Vagina (tissue), 2 donors: Measurements from ENCODE around the gene HMX1. TPM values are rescaled to one million over a fixed set of nuclear protein-coding genes. Genes with fewer than 3 reads are reported as not detected.

ENCODE experiments used
- DNase-seq, 2 donors: peaks; one replicate each; pipeline ENCODE4 v3.0.0-alpha.2; 2017; ENCODE audit errors: extremely low spot score in 2 of 2
- H3K27ac ChIP-seq: fragments of 200-600 bp; sonication (generic); one replicate; pipeline ENCODE4 v1.5.1; 2019
- H3K27me3 ChIP-seq: fragments of 200-600 bp; sonication (generic); one replicate; pipeline ENCODE4 v1.5.1; 2019
- H3K36me3 ChIP-seq, 2 donors: fragments of 200-600 bp; sonication (generic); one replicate each; pipeline ENCODE4 v1.5.1; 2017 to 2019
- H3K4me1 ChIP-seq: fragments of 200-600 bp; sonication (generic); one replicate; pipeline ENCODE4 v1.5.1; 2019
- H3K4me3 ChIP-seq, 2 donors: fragments of 200-600 bp; sonication (generic); 1 replicate in 1 of 2; 2 replicates in 1 of 2; pipeline ENCODE4 v1.5.1; 2016 to 2019
- H3K9me3 ChIP-seq: fragments of 200-600 bp; sonication (generic); one replicate; pipeline ENCODE4 v1.5.1; 2019
- POLR2A ChIP-seq, 2 donors: fragments of 450-650 bp; IDR thresholded peaks; one replicate each; pipeline ENCODE4 v1.6.1; 2017; ENCODE audit warnings: antibody characterized with exemption in 2 of 2, mild to moderate bottlenecking in 2 of 2, moderate library complexity in 2 of 2
- POLR2AphosphoS5 ChIP-seq, 2 donors: sonication (generic); formaldehyde crosslinking; IDR thresholded peaks; one replicate each; pipeline ENCODE4 v1.9.0; 2017; ENCODE audit warnings: antibody characterized with exemption in 2 of 2, mild to moderate bottlenecking in 2 of 2, low read depth in 1 of 2; ENCODE audit not compliant: insufficient read depth in 1 of 2
- intact Hi-C: fragments of 100-400 bp; cut with DNase I; formaldehyde crosslinking; loops from one replicate; pipeline ENCODE4 v1.15.1; 2023
- total RNA-seq: library from RNA; depleted of rRNA; stranded (reverse); fragments of >200 nt; gene quantifications from one replicate; pipeline ENCODE4 v1.2.3, GENCODE V29; 2016
- TF ChIP-seq, protein P1 (sequence below), 3 experiments: fragments of 450-650 bp in 2 of 3; fragments of 200-600 bp in 1 of 3; sonication (generic) in 1 of 3; IDR thresholded peaks; one replicate each; pipeline ENCODE4 v1.5.1; 2017 to 2019; ENCODE audit warnings: antibody characterized with exemption in 3 of 3, mild to moderate bottlenecking in 2 of 3, moderate library complexity in 2 of 3

HMX1 gene
- total RNA-seq, 1 donor from 2014 or later = not detected

DNA sequence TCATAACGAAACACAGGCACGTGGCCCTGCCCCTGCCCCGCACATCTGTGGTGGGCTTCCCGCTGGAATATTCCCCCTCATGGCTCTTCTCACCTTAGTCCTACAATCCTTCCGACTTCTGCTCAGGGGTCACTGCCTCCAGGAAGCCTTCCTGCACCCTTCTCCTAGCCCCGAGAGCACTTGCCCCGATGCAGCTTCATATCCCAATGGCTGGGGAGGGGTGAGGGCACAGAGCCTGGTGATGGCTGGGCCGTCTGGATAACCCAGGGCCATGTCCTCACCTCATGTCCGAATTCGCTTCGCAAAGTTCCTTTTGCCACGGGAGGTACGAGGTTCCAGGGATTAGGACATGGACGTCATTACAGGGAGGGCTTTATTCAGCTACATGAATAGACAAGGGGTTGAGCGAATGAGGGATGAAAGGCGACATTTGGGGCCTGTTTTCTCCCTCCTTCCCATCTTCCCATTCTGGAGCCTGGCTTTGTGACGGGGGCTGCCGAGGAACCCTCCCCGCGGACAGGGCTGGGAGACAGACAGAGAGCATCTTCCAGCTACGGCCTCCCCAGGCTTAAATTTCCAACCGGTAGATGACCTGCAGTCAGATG, 35.5 kb upstream of the HMX1 start:
- Histone ChIP-seq H3K27me3 (no peaks in the 10 kb centered on the region), H3K4me1 (no peaks in the 10 kb centered on the region)
- no peak for DNase-seq

GRCh38 chr4:8906668-8906970, 35.0 kb upstream of the HMX1 start:
- Histone ChIP-seq H3K27ac (no peak overlapping the region), H3K36me3 (no peaks in the 10 kb centered on the region), H3K27me3 (no peaks in the 10 kb centered on the region), H3K4me3 (no peak overlapping the region), H3K4me1 (no peaks in the 10 kb centered on the region), H3K9me3 (peaks cover 3% of the 10 kb centered on the region)
- no peak for TF ChIP-seq POLR2AphosphoS5 (IDR thresholded peaks at IDR 0.05; ENCODE audit: insufficient read depth in 1 of 2, low read depth in 1 of 2)
- TF ChIP-seq, protein P1, sequence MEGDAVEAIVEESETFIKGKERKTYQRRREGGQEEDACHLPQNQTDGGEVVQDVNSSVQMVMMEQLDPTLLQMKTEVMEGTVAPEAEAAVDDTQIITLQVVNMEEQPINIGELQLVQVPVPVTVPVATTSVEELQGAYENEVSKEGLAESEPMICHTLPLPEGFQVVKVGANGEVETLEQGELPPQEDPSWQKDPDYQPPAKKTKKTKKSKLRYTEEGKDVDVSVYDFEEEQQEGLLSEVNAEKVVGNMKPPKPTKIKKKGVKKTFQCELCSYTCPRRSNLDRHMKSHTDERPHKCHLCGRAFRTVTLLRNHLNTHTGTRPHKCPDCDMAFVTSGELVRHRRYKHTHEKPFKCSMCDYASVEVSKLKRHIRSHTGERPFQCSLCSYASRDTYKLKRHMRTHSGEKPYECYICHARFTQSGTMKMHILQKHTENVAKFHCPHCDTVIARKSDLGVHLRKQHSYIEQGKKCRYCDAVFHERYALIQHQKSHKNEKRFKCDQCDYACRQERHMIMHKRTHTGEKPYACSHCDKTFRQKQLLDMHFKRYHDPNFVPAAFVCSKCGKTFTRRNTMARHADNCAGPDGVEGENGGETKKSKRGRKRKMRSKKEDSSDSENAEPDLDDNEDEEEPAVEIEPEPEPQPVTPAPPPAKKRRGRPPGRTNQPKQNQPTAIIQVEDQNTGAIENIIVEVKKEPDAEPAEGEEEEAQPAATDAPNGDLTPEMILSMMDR (IDR thresholded peaks at IDR 0.05) = no peak
- no peak for TF ChIP-seq POLR2A (IDR thresholded peaks at IDR 0.05)
- intact Hi-C loops = no loop called here
- DNase-seq = no peak

More for the DNA sequence above, 35.5 kb upstream of the HMX1 start:
- Histone ChIP-seq H3K27ac (no peak overlapping the region), H3K9me3 (no peaks in the 10 kb centered on the region), H3K4me3 (no peak overlapping the region), H3K36me3 (no peaks in the 10 kb centered on the region)
- intact Hi-C loops = no loop called here
- TF ChIP-seq POLR2A (IDR thresholded peaks at IDR 0.05) (no peak), POLR2AphosphoS5 (IDR thresholded peaks at IDR 0.05; ENCODE audit: insufficient read depth in 1 of 2, low read depth in 1 of 2) (no peak)
- TF ChIP-seq, protein P1 (IDR thresholded peaks at IDR 0.05) = no peak

DNA sequence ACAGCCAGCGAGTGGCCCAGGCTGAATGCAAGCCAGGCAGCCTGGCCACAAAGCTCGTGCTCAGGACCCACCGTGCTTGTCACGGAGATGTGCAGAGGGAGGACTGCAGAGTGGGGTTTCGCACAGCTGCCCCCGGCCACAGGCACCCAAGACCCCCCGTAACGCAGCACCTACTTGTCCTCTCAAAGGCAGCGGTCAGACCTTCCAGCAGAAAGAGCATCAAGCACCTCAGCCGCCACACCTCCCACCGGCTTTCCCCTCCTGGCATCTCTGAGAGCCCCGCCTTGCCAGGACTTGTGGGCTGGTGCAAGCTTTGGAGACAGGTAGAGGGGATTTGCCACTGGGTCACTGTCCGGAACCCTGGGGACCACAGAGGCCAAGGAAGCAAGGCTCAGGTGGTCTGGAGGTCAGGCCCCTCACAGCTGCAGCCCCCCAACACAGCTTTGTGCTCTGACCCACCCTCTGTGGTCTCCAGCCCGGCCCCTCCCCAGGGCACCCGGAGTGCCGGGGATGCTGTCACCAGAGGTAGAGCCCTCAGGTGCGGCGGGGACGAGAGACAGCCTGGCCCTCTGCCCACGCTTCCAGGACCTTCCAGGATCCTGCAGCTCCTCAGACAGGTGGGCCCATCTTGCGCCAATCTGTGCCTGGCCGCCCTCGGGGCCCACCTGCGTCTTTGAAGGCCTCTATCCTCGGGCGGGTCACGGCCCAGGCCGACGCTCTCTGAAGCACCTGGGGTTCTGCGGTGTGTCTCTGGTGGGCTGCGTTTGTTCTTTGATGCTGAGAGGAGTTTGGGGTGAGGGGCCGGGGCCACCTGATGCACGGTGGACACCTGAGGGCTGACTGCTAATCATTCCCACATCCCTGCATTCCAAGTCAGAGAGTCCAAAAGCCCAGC, 34.4 kb upstream of the HMX1 start:
- H3K4me1 ChIP-seq = no peaks in the 10 kb centered on the region
- H3K4me3 ChIP-seq = no peak overlapping the region
- no peaks in the 10 kb centered on the region for H3K36me3 ChIP-seq
- intact Hi-C loops = no loop called here
- H3K27me3 ChIP-seq = no peaks in the 10 kb centered on the region
- no peak overlapping the region for H3K27ac ChIP-seq
- TF ChIP-seq, protein P1 (IDR thresholded peaks at IDR 0.05) = no peak
- no peak for TF ChIP-seq POLR2A (IDR thresholded peaks at IDR 0.05)
- no peak for TF ChIP-seq POLR2AphosphoS5 (IDR thresholded peaks at IDR 0.05; ENCODE audit: insufficient read depth in 1 of 2, low read depth in 1 of 2)
- DNase-seq = no peak
- H3K9me3 ChIP-seq = peaks cover 7% of the 10 kb centered on the region

GRCh38 chr4:8905226-8905772, 33.7 kb upstream of the HMX1 start:
- peaks cover 14% of the 10 kb centered on the region for H3K9me3 ChIP-seq
- intact Hi-C loops = no loop called here
- no peaks in the 10 kb centered on the region for H3K4me1 ChIP-seq
- TF ChIP-seq POLR2A (IDR thresholded peaks at IDR 0.05) (no peak), POLR2AphosphoS5 (IDR thresholded peaks at IDR 0.05; ENCODE audit: insufficient read depth in 1 of 2, low read depth in 1 of 2) (no peak)
- TF ChIP-seq, protein P1 (IDR thresholded peaks at IDR 0.05) = no peak
- DNase-seq = no peak
- no peak overlapping the region for H3K27ac ChIP-seq
- H3K4me3 ChIP-seq = no peak overlapping the region
- H3K27me3 ChIP-seq = no peaks in the 10 kb centered on the region
- no peaks in the 10 kb centered on the region for H3K36me3 ChIP-seq

GRCh38 chr4:8904666-8905065, 33.0 kb upstream of the HMX1 start:
- no peak overlapping the region for H3K27ac ChIP-seq
- intact Hi-C loops = no loop called here
- no peak for DNase-seq

More at GRCh38 chr4:8904666-8905065, 33.0 kb upstream of the HMX1 start:
- no peaks in the 10 kb centered on the region for H3K4me1 ChIP-seq
- H3K4me3 ChIP-seq = no peak overlapping the region
- H3K9me3 ChIP-seq = peaks cover 14% of the 10 kb centered on the region
- H3K27me3 ChIP-seq = no peaks in the 10 kb centered on the region
- TF ChIP-seq POLR2AphosphoS5 (IDR thresholded peaks at IDR 0.05; ENCODE audit: insufficient read depth in 1 of 2, low read depth in 1 of 2) (no peak), POLR2A (IDR thresholded peaks at IDR 0.05) (no peak)
- TF ChIP-seq, protein P1 (IDR thresholded peaks at IDR 0.05) = no peak
- no peaks in the 10 kb centered on the region for H3K36me3 ChIP-seq
